ENCODE results near the gene CBLC. TPM values are rescaled to one million over a fixed set of nuclear protein-coding genes. Genes with fewer than 3 reads are reported as not detected.

CBLC gene
- total RNA-seq, 1 experiment from 2014 or later, result 53.6 TPM

DNA sequence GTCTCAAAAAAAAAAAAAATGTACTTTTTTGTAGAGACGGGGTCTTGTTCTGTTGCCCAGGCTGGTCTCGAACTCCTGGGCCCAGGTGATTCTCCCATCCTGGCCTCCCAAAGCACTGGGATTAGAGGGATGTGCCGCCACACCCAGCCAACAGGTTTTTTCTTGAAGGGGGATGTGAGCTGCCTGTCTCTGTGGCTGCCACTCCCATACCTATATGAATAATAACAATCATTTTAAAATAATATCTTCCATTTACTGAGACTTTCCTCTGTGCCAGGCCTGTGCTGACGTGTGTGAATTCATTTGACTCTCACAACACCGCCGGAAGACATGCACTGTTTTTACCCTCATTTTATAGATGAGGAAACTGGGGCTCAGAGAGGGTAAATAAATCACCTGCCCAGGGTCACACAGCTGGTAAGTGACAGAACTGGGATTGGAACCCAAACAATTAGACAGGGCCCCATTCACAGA is 36.4 kb upstream of the CBLC start:
- Histone ChIP-seq H3K79me2 (ENCODE audit: low read depth) (no peaks in the 10 kb centered on the region), H2AFZ (no peak overlapping the region), H3K9me2 (ENCODE audit: insufficient read depth) (no peaks in the 10 kb centered on the region), H3K27ac (peak overlapping the region; percentile 99), H3K36me3 (ENCODE audit: low read depth) (no peaks in the 10 kb centered on the region), H3K27me3 (ENCODE audit: insufficient read depth, low read depth) (no peaks in the 10 kb centered on the region), H3K4me1 (replicated peaks; ENCODE audit: insufficient read depth) (peaks cover 74% of the 10 kb centered on the region), H3K4me2 (peak overlapping the region; percentile 52), H3F3A (ENCODE audit: insufficient read depth, low read depth) (peaks cover 50% of the 10 kb centered on the region), H3K9me3 (ENCODE audit: insufficient read depth, low read depth) (no peaks in the 10 kb centered on the region), H3K4me3 (no peak overlapping the region), H4K20me1 (ENCODE audit: insufficient read depth) (no peaks in the 10 kb centered on the region)
- DNase-seq, result peak; percentile 48 to 87
- BruUV-seq (replicated peaks), result no TSS peak
- intact Hi-C loops (cut with micrococcal nuclease; ENCODE audit: unreplicated experiment), result loop anchor here (1.0 kb wide), 1 partner anchor 49 kb away; no protein-coding TSS in a partner anchor
- TF ChIP-seq CTCF (conservative IDR thresholded peaks at IDR 0.05), result no peak
- no peak for TF ChIP-seq EZH2 (IDR thresholded peaks at IDR 0.05; ENCODE audit: low read depth)
- CTCF ChIA-PET, result interaction anchor here (0.5 to 1.1 kb wide), 7 partner anchors 10 to 995 kb away, joined by 3 to 16 read pairs (median 7); no protein-coding TSS in a partner anchor
- POLR2A ChIA-PET (ENCODE audit: unreplicated experiment), result interaction anchor here (0.6 to 0.7 kb wide), 4 partner anchors 9 to 480 kb away, joined by 4 to 6 read pairs (median 5); no protein-coding TSS in a partner anchor

GRCh38 chr19:44741841-44742329 is 35.8 kb upstream of the CBLC start:
- peaks cover 80% of the 10 kb centered on the region for H3K4me1 ChIP-seq (replicated peaks; ENCODE audit: insufficient read depth)
- no peaks in the 10 kb centered on the region for H4K20me1 ChIP-seq (ENCODE audit: insufficient read depth)
- no peaks in the 10 kb centered on the region for H3K27me3 ChIP-seq (ENCODE audit: insufficient read depth, low read depth)
- peak overlapping the region; percentile 44; the same call in 1 of the 2 replicates for H3K4me3 ChIP-seq
- no peak for TF ChIP-seq EZH2 (IDR thresholded peaks at IDR 0.05; ENCODE audit: low read depth)
- TF ChIP-seq CTCF (conservative IDR thresholded peaks at IDR 0.05), result no peak
- H3K27ac ChIP-seq, result peak overlapping the region; percentile 99
- BruUV-seq (replicated peaks), result no TSS peak
- no peaks in the 10 kb centered on the region for H3K9me2 ChIP-seq (ENCODE audit: insufficient read depth)
- peak; percentile 97 to 99 for DNase-seq
- intact Hi-C loops (cut with micrococcal nuclease; ENCODE audit: unreplicated experiment), result loop anchor here (1.0 kb wide), 1 partner anchor 50 kb away; no protein-coding TSS in a partner anchor
- peak overlapping the region; percentile 82 for H3K4me2 ChIP-seq
- H3K9me3 ChIP-seq (ENCODE audit: insufficient read depth, low read depth), result no peaks in the 10 kb centered on the region
- H3K36me3 ChIP-seq (ENCODE audit: low read depth), result no peaks in the 10 kb centered on the region
- H2AFZ ChIP-seq, result peak overlapping the region; percentile 39; the same call in 1 of the 2 replicates
- no peaks in the 10 kb centered on the region for H3K79me2 ChIP-seq (ENCODE audit: low read depth)
- H3F3A ChIP-seq (ENCODE audit: insufficient read depth, low read depth), result peaks cover 49% of the 10 kb centered on the region
- ChIA-PET CTCF (interaction anchor here (0.6 to 1.4 kb wide), 7 partner anchors 11 to 996 kb away, joined by 3 to 16 read pairs (median 7); no protein-coding TSS in a partner anchor), POLR2A (ENCODE audit: unreplicated experiment) (interaction anchor here (0.6 to 0.7 kb wide), 4 partner anchors 28 to 480 kb away, joined by 3 to 6 read pairs (median 4); no protein-coding TSS in a partner anchor)

DNA sequence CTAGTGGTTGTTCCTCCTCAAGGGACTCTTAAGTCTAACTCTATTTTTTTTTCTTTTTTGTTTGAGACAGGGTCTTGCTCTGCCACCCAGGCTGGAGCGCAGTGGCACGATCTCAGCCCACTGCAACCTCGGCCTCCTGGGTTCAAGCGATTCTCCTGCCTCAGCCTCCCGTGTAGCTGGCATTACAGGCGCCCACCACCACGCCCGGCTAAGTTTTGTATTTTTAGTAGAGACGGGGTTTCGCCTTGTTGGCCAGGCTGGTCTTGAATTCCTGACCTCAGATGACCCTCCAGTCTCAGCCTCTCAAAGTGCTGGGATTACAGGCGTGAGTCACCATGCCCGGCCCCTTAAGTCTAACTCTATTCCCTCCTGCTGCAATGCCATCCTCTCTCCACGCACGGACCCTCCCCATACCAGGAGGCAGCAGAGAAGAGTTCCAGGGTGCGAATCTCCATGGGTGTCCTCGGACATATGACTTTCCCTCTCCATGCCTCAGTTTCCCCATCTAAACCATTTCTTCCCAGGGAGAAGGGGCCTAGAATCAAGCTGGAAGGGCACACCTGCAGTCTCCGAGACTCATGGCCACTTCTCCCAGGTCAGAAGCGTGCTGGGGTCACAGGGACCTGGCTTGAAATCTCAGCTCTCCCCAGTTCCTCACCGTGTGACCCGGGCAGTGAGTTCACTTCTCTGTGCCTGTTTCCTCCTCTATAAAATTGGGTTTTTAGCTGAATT is 35.2 kb upstream of the CBLC start:
- H3K4me1 ChIP-seq (replicated peaks; ENCODE audit: insufficient read depth), result peaks cover 84% of the 10 kb centered on the region
- H3K9me2 ChIP-seq (ENCODE audit: insufficient read depth), result no peaks in the 10 kb centered on the region
- TF ChIP-seq CTCF (conservative IDR thresholded peaks at IDR 0.05) (0 out of 2 replicates have a peak, but pooled peaks have one; percentile 13), EZH2 (IDR thresholded peaks at IDR 0.05; ENCODE audit: low read depth) (no peak)
- H2AFZ ChIP-seq, result peak overlapping the region; percentile 39; the same call in 1 of the 2 replicates
- POLR2A ChIA-PET (ENCODE audit: unreplicated experiment), result interaction anchor here (0.6 kb wide), 2 partner anchors 28 to 147 kb away, joined by 3 to 4 read pairs; no protein-coding TSS in a partner anchor
- H3K27me3 ChIP-seq (ENCODE audit: insufficient read depth, low read depth), result no peaks in the 10 kb centered on the region
- peaks cover 47% of the 10 kb centered on the region for H3F3A ChIP-seq (ENCODE audit: insufficient read depth, low read depth)
- H3K79me2 ChIP-seq (ENCODE audit: low read depth), result no peaks in the 10 kb centered on the region
- peak overlapping the region; percentile 99 for H3K27ac ChIP-seq
- intact Hi-C loops (cut with micrococcal nuclease; ENCODE audit: unreplicated experiment), result no loop called here
- BruUV-seq (replicated peaks), result TSS peak; percentile 68
- no peaks in the 10 kb centered on the region for H3K36me3 ChIP-seq (ENCODE audit: low read depth)
- no peaks in the 10 kb centered on the region for H4K20me1 ChIP-seq (ENCODE audit: insufficient read depth)
- H3K9me3 ChIP-seq (ENCODE audit: insufficient read depth, low read depth), result no peaks in the 10 kb centered on the region
- H3K4me3 ChIP-seq, result peak overlapping the region; percentile 44; the same call in 1 of the 2 replicates
- peak; percentile 55 to 84 for DNase-seq
- H3K4me2 ChIP-seq, result peak overlapping the region; percentile 82
- CTCF ChIA-PET, result interaction anchor here (0.5 to 1.4 kb wide), 5 partner anchors 25 to 166 kb away, joined by 3 to 19 read pairs (median 16); no protein-coding TSS in a partner anchor

All from PC-9 (cell line).